PFSK-1 (cell line): Measurements from ENCODE around the gene SEMA3D.

Experiments
- POLR2AphosphoS5 ChIP-seq: IDR thresholded peaks from 2 replicates; pipeline ENCODE4 v1.6.1; 2012; ENCODE audit warnings: low read depth, mild to moderate bottlenecking, control low read depth, low read length, moderate library complexity
- REST ChIP-seq, 2 experiments: IDR thresholded peaks; 2 replicates each; pipeline versions ENCODE4 v1.6.1 to v1.8.0; 2011 to 2012; ENCODE audit warnings: low read depth in 2 of 2, low read length in 2 of 2, control low read depth in 1 of 2, inconsistent platforms in 1 of 2, mild to moderate bottlenecking in 1 of 2, moderate library complexity in 1 of 2; ENCODE audit not compliant: insufficient read depth in 1 of 2
- TAF1 ChIP-seq: IDR thresholded peaks from 2 replicates; pipeline ENCODE4 v1.6.1; 2012; ENCODE audit warnings: low read length, control low read depth, borderline replicate concordance; ENCODE audit not compliant: insufficient read depth

GRCh38 chr7:85055196-85055595 lies 131.7 kb downstream of the SEMA3D start:
- TF ChIP-seq POLR2AphosphoS5 (no peak), TAF1 (no peak), REST (IDR thresholded peaks at IDR 0.05; ENCODE audit: insufficient read depth in 1 of 2, low read depth in 2 of 2, low read length in 2 of 2) (no peak)
